Testis (tissue), 3 donors: ENCODE data around the gene PAK3. TPM values are rescaled to one million over a fixed set of nuclear protein-coding genes. Genes with fewer than 3 reads are reported as not detected.

Experiments
- DNase-seq: peaks from one replicate; pipeline ENCODE4 v3.0.0-alpha.2; 2019
- H3K27ac ChIP-seq, 2 donors: fragments of 200-600 bp; sonication (generic); one replicate each; pipeline ENCODE4 v1.5.1; 2019
- H3K27me3 ChIP-seq: fragments of 200-600 bp; sonication (generic); one replicate; pipeline ENCODE4 v1.5.1; 2019
- H3K36me3 ChIP-seq: fragments of 200-600 bp; sonication (generic); one replicate; pipeline ENCODE4 v1.5.1; 2017; ENCODE audit warnings: low read depth; ENCODE audit errors: missing control alignments
- H3K4me1 ChIP-seq: fragments of 200-600 bp; sonication (generic); one replicate; pipeline ENCODE4 v1.5.1; 2019
- H3K4me3 ChIP-seq, 2 donors: fragments of 200-600 bp; sonication (generic); one replicate each; pipeline ENCODE4 v1.5.1; 2017 to 2019
- H3K9me3 ChIP-seq: fragments of 200-600 bp; sonication (generic); one replicate; pipeline ENCODE4 v1.5.1; 2017
- POLR2A ChIP-seq: fragments of 450-650 bp; IDR thresholded peaks from one replicate; pipeline ENCODE4 v1.6.1; 2017; ENCODE audit warnings: antibody characterized with exemption, mild to moderate bottlenecking, moderate library complexity
- WGBS, 2 donors: methylation state at CpG; one replicate each; pipeline ENCODE4 v1.1.5; 2018; 5-methylcytosine and 5-hydroxymethylcytosine counted together
- intact Hi-C: fragments of 100-400 bp; cut with DNase I; formaldehyde crosslinking; loops from one replicate; pipeline ENCODE4 v1.15.1; 2023; ENCODE audit warnings: low total_unique reads
- polyA plus RNA-seq: library from polyadenylated mRNA; stranded (reverse); fragments of 350-450 nt; fragmentation: Illumina TruSeq; extraction: RNeasy Lipid Tissue Mini Kit (QIAGEN cat#74804); gene quantifications from one replicate; pipeline ENCODE4 v1.2.3, GENCODE V29; 2014; ENCODE audit warnings: low read depth, low replicate concordance; ENCODE audit not compliant: insufficient read depth
- total RNA-seq, 2 donors: library from RNA; depleted of rRNA; stranded (reverse); fragments of >200 nt; gene quantifications; one replicate each; pipeline ENCODE4 v1.2.3, GENCODE V29; 2016
- TF ChIP-seq, protein P1 (sequence below), 3 experiments: fragments of 450-650 bp in 2 of 3; fragments of 200-600 bp in 1 of 3; sonication (generic) in 1 of 3; IDR thresholded peaks; one replicate each; pipeline ENCODE4 v1.5.1; 2016 to 2019; ENCODE audit warnings: antibody characterized with exemption in 3 of 3, mild to moderate bottlenecking in 2 of 3, moderate library complexity in 1 of 3

PAK3 gene
- total and polyA plus RNA-seq, 3 donors from 2014 or later = 4.6 to 14.1 (median 10.7) TPM

DNA sequence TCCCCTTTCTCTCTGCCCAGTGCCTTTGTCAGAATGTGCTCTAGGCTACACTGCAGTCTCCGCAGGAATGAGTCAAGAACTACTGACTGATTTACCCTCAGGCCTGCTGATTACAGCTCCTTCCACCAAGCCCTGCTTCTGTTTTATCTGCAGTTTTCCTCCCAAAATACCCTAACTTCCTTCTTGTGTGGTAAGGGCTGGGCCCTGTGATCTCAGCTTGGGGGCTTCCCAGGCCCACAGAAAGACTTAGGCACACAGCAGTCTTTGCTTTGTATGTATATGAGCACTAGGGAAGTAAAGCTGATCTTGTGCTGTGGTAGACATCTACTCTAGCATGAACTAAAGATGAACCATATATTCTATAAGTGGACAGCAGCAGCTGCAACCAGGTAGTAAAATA is 18.8 kb downstream of the PAK3 start:
- WGBS, 2 donors = 92% methylated on average over 1 of the region's 1 CpG; no CpG with 5 or more reads in 1 of the 2 donors
- Histone ChIP-seq H3K27me3 (no peaks in the 10 kb centered on the region), H3K4me1 (no peaks in the 10 kb centered on the region), H3K9me3 (no peaks in the 10 kb centered on the region), H3K36me3 (no peaks in the 10 kb centered on the region), H3K4me3 (no peak overlapping the region), H3K27ac (no peak overlapping the region)
- intact Hi-C loops = no loop called here
- TF ChIP-seq, protein P1, sequence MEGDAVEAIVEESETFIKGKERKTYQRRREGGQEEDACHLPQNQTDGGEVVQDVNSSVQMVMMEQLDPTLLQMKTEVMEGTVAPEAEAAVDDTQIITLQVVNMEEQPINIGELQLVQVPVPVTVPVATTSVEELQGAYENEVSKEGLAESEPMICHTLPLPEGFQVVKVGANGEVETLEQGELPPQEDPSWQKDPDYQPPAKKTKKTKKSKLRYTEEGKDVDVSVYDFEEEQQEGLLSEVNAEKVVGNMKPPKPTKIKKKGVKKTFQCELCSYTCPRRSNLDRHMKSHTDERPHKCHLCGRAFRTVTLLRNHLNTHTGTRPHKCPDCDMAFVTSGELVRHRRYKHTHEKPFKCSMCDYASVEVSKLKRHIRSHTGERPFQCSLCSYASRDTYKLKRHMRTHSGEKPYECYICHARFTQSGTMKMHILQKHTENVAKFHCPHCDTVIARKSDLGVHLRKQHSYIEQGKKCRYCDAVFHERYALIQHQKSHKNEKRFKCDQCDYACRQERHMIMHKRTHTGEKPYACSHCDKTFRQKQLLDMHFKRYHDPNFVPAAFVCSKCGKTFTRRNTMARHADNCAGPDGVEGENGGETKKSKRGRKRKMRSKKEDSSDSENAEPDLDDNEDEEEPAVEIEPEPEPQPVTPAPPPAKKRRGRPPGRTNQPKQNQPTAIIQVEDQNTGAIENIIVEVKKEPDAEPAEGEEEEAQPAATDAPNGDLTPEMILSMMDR (IDR thresholded peaks at IDR 0.05) = no peak
- no peak for TF ChIP-seq POLR2A
- DNase-seq = no peak

DNA sequence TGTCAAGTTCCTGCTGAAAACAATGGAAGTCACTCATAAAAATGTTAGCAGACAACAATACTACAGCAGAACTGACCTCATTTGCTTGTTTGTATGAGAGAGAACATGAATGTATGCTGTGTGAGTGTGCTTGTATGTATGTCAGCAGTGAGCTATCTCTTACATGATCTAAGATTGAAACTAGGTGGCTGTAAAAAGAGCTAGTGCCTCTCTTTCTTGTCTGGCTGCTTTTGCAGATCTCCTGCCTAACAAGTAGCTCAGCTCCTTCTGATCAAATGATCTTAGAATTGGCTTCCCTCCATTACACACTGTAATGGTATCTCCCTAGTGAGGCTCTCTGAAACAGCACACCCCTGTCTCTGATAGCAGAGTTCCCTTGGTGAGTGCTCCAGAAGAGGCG is 20.7 kb downstream of the PAK3 start:
- DNase-seq = no peak
- H3K4me3 ChIP-seq = no peak overlapping the region
- H3K9me3 ChIP-seq = no peaks in the 10 kb centered on the region
- H3K27ac ChIP-seq = no peak overlapping the region
- H3K4me1 ChIP-seq = no peaks in the 10 kb centered on the region
- no peaks in the 10 kb centered on the region for H3K27me3 ChIP-seq
- intact Hi-C loops = no loop called here
- no peak for TF ChIP-seq POLR2A
- TF ChIP-seq, protein P1 (IDR thresholded peaks at IDR 0.05) = no peak
- WGBS, 2 donors = 100% methylated on average over 1 of the region's 1 CpG
- H3K36me3 ChIP-seq = no peaks in the 10 kb centered on the region

DNA sequence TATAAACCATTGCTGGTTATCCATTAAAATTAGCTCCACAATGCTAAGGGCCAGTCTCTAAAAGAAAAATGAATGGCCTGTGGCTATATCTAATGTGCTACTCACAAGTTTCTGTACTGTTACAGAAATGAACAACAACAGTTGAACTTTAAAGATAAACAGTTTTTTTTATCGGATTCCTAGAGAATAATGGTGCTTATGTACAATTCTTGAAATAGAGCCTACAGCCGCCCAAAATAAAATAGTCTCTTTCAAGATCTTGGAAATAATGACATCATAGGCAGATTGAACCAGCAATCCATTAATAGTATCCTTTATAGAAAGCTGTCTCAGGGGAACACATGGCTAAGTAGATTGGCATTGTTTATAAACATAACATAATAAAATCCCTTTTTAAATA is 23.4 kb downstream of the PAK3 start:
- DNase-seq = no peak
- Histone ChIP-seq H3K4me3 (no peak overlapping the region), H3K27me3 (no peaks in the 10 kb centered on the region), H3K9me3 (no peaks in the 10 kb centered on the region), H3K27ac (no peak overlapping the region), H3K36me3 (no peaks in the 10 kb centered on the region), H3K4me1 (no peaks in the 10 kb centered on the region)
- WGBS, 2 donors = 61 to 68% methylated on average over 2 of the region's 2 CpGs
- intact Hi-C loops = no loop called here
- TF ChIP-seq POLR2A = no peak

DNA sequence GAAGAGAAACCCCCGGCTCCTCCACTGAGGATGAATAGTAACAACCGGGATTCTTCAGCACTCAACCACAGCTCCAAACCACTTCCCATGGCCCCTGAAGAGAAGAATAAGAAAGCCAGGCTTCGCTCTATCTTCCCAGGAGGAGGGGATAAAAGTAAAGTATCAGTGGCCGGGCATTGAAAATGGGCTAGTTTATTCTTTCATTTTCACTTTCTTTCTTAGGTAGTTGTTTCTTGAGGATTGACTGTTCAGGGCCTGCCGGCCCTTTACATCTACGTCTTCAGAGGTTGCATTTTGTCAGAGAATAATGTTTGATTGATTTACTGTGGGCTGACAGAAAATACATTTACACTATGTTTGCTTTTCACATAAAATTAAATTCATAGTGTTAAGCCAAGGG is 27.1 kb downstream of the PAK3 start:
- WGBS, 2 donors = 93 to 96% methylated on average over 6 of the region's 6 CpGs
- intact Hi-C loops = no loop called here

DNA sequence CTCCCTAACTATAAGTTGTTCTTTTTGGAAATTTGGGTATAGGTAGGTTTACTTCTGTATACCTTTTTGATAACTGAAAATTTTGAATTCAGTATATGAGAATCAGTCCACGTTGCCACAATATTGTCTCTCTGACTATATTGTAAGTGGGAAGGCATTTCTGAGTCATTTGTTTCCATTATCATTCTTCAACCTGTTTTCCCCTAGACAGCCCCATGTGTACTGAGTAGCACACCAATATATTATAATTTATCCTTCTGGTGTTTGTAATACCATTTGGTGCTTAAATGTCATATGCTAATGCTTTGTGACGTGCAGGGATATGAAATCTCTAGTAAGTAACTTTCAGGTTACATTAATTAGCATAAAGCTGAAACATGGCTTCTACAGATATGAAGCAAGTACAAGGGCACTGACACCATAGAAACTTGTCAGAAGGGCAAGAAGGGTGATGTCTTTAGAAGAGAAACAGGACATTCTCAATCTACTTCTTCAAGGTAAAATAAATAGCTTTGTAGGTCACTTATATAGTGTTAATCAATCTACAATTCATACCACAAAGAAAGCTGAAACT is 27.7 kb downstream of the PAK3 start:
- DNase-seq = no peak
- no peaks in the 10 kb centered on the region for H3K9me3 ChIP-seq
- no peak overlapping the region for H3K4me3 ChIP-seq
- WGBS, 2 donors = 95 to 100% methylated on average over 2 of the region's 2 CpGs
- H3K27ac ChIP-seq = no peak overlapping the region
- H3K36me3 ChIP-seq = no peaks in the 10 kb centered on the region
- no peaks in the 10 kb centered on the region for H3K27me3 ChIP-seq
- no peaks in the 10 kb centered on the region for H3K4me1 ChIP-seq
- TF ChIP-seq, protein P1 (IDR thresholded peaks at IDR 0.05) = no peak
- no peak for TF ChIP-seq POLR2A
- intact Hi-C loops = no loop called here

More for the DNA sequence above, 27.1 kb downstream of the PAK3 start:
- no peaks in the 10 kb centered on the region for H3K9me3 ChIP-seq
- H3K27me3 ChIP-seq = no peaks in the 10 kb centered on the region
- no peaks in the 10 kb centered on the region for H3K4me1 ChIP-seq
- DNase-seq = no peak
- H3K36me3 ChIP-seq = no peaks in the 10 kb centered on the region
- TF ChIP-seq, protein P1 (IDR thresholded peaks at IDR 0.05) = no peak
- no peak for TF ChIP-seq POLR2A
- no peak overlapping the region for H3K27ac ChIP-seq
- no peak overlapping the region for H3K4me3 ChIP-seq
